KMS-11 (cell line): ENCODE measurements around the gene PRKAR1B.

Experiments used
- H2AFZ ChIP-seq: fragments of 200-600 bp; sonication (generic); 2 replicates; pipeline ENCODE4 v1.6.1; 2016; ENCODE audit warnings: antibody characterized with exemption, mixed run types, low read depth
- H3K27ac ChIP-seq: fragments of 200-600 bp; sonication (generic); 2 replicates; pipeline ENCODE4 v1.6.1; 2016; ENCODE audit warnings: mild to moderate bottlenecking, mixed run types
- H3K27me3 ChIP-seq: fragments of 200-600 bp; sonication (generic); 2 replicates; pipeline ENCODE4 v1.6.1; 2017; ENCODE audit warnings: mild to moderate bottlenecking, low read depth, mixed run types, moderate library complexity; ENCODE audit not compliant: insufficient read depth
- H3K36me3 ChIP-seq: fragments of 200-600 bp; sonication (generic); 2 replicates; pipeline ENCODE4 v1.6.1; 2017; ENCODE audit warnings: mild to moderate bottlenecking, mixed run types; ENCODE audit not compliant: insufficient read depth
- H3K4me1 ChIP-seq: fragments of 200-600 bp; sonication (generic); 2 replicates; pipeline ENCODE4 v1.6.1; 2016; ENCODE audit warnings: mild to moderate bottlenecking, low read depth, mixed run types; ENCODE audit not compliant: poor library complexity, severe bottlenecking
- H3K4me2 ChIP-seq: fragments of 200-600 bp; sonication (generic); 2 replicates; pipeline ENCODE4 v1.7.0; 2016; ENCODE audit warnings: mild to moderate bottlenecking, mixed run types
- H3K4me3 ChIP-seq: fragments of 200-600 bp; sonication (generic); IDR thresholded peaks from 2 replicates; pipeline ENCODE4 v1.6.1; 2017; ENCODE audit warnings: low read depth, low read length, mixed read lengths; ENCODE audit not compliant: insufficient read depth
- H3K79me2 ChIP-seq: fragments of 200-600 bp; sonication (generic); 2 replicates; pipeline ENCODE4 v1.6.1; 2016; ENCODE audit warnings: low read depth, mixed run types; ENCODE audit not compliant: insufficient read depth
- H3K9ac ChIP-seq: fragments of 200-600 bp; sonication (generic); 2 replicates; pipeline ENCODE4 v1.6.1; 2016; ENCODE audit warnings: mild to moderate bottlenecking, mixed run types
- H4K20me1 ChIP-seq: fragments of 200-600 bp; sonication (generic); 2 replicates; pipeline ENCODE4 v1.6.1; 2016; ENCODE audit warnings: mild to moderate bottlenecking, mixed run types; ENCODE audit not compliant: insufficient read depth
- TF ChIP-seq, protein P1 (sequence below): fragments of 200-600 bp; sonication (generic); conservative IDR thresholded peaks from 2 replicates; pipeline ENCODE4 v1.6.1; 2017; ENCODE audit warnings: low read depth, mild to moderate bottlenecking, antibody characterized with exemption, low read length, moderate library complexity, mixed read lengths

The PRKAR1B gene

DNA sequence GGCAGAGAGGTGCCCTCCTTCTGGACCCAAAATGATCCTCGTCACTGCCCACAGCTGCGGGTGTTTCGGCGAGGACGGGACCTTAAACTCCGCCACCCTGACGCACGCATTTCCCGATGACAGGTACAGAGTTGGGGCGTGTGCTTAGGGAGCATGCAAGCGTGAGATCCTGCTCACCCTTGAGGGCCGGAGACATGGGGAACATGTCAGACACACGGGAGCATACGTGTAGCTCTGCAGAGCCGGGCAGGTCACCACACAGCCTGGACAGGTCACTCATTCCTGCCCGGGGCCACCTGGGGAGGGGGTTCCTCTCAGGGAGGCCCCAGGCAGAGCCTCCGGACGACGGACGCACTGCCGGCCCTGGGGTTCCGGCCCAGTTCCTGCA is 149.8 kb downstream of the PRKAR1B start:
- no peak overlapping the region for H3K9ac ChIP-seq
- H3K79me2 ChIP-seq: no peaks in the 10 kb centered on the region
- H3K27me3 ChIP-seq: no peaks in the 10 kb centered on the region
- H3K4me3 ChIP-seq: no peak overlapping the region
- no peak overlapping the region for H3K27ac ChIP-seq
- H3K4me2 ChIP-seq: no peak overlapping the region
- no peaks in the 10 kb centered on the region for H3K4me1 ChIP-seq
- no peaks in the 10 kb centered on the region for H4K20me1 ChIP-seq
- H3K36me3 ChIP-seq: no peaks in the 10 kb centered on the region
- H2AFZ ChIP-seq: no peak overlapping the region
- TF ChIP-seq, protein P1, sequence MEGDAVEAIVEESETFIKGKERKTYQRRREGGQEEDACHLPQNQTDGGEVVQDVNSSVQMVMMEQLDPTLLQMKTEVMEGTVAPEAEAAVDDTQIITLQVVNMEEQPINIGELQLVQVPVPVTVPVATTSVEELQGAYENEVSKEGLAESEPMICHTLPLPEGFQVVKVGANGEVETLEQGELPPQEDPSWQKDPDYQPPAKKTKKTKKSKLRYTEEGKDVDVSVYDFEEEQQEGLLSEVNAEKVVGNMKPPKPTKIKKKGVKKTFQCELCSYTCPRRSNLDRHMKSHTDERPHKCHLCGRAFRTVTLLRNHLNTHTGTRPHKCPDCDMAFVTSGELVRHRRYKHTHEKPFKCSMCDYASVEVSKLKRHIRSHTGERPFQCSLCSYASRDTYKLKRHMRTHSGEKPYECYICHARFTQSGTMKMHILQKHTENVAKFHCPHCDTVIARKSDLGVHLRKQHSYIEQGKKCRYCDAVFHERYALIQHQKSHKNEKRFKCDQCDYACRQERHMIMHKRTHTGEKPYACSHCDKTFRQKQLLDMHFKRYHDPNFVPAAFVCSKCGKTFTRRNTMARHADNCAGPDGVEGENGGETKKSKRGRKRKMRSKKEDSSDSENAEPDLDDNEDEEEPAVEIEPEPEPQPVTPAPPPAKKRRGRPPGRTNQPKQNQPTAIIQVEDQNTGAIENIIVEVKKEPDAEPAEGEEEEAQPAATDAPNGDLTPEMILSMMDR: no peak

DNA sequence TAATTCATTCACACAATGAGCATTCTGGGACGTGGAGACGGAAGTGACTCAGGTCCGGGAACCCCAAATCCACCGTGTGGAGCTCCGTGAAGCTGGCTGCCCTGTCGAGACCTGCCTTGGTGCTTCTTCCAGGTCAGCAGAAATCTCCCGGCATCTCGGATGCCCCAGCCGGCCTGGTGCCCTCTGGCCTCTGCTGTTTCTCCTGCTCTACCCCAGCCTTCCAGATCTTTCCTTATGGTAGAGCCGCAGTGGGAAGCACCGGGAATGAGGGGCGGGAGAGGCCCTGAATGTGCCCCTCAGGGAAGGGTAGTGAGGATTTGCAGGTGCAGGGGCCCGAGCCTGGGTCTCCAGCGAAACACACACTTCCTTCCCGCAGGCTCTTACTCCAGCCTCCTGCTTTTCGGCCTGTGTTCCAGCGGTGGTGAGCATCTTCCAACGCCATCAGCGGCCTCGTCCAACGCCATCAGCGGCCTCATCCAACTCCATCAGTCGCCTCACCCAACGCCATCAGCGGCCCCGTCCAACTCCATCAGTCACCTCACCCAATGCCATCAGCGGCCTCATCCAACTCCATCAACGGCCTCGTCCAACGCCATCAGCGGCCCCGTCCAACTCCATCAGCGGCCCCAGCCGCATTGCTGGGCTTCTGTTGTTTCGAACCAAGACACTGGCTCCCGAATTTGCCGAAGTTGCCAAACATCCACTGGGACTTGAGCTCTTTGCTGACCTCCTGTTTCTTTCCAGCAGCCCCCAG is 150.4 kb downstream of the PRKAR1B start:
- no peak overlapping the region for H3K4me2 ChIP-seq
- H2AFZ ChIP-seq: no peak overlapping the region
- H3K9ac ChIP-seq: no peak overlapping the region
- H3K4me3 ChIP-seq: no peak overlapping the region
- H4K20me1 ChIP-seq: no peaks in the 10 kb centered on the region
- H3K4me1 ChIP-seq: no peaks in the 10 kb centered on the region
- no peaks in the 10 kb centered on the region for H3K27me3 ChIP-seq
- no peak overlapping the region for H3K27ac ChIP-seq
- TF ChIP-seq, protein P1: no peak
- no peaks in the 10 kb centered on the region for H3K36me3 ChIP-seq
- H3K79me2 ChIP-seq: no peaks in the 10 kb centered on the region

DNA sequence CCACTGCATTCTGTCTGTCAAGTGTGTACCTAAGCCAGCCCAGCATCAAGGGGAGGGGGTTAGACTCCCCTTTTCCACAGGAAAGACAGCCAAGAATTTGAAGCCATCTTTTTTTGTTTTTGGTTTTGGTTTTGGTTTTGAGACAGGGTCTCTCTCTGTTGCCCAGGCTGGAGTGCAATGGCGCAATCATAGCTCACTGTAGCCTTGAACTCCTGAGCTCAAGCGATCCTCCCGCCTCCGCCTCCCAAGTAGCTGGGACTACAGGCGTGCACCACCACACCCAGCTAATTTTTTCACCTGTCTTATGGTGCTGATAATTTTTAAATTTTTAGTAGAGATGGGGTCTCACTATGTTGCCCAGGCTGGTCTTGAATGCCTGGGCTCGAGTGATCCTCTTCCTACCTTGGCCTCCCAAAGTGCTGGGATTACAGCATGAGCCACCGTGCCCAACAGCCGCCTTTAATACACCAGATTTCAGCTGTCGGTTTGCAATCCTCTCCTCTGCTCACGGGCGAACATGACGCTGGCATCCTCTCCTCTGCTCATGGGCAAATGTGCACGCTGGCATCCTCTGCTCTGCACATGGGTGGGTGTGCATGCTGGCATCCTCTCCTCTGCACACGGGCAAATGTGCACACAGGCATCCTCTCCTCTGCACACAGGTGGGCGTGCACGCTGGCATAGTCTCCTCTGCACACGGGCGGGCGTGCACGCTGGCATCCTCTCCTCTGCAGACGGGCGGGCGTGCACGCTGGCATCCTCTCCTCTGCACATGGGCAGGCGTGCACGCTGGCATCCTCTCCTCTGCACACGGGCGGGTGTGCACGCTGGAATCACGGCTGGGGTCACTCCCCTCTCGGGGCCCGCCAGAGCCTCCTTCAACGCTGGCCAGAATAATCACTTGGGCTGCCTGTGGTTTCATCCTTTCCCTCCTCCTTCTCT is 151.4 kb downstream of the PRKAR1B start:
- Histone ChIP-seq H3K27me3 (no peaks in the 10 kb centered on the region), H4K20me1 (no peaks in the 10 kb centered on the region), H3K27ac (no peak overlapping the region), H2AFZ (no peak overlapping the region), H3K9ac (no peak overlapping the region), H3K4me3 (no peak overlapping the region), H3K4me1 (no peaks in the 10 kb centered on the region), H3K36me3 (no peaks in the 10 kb centered on the region), H3K4me2 (no peak overlapping the region), H3K79me2 (no peaks in the 10 kb centered on the region)
- TF ChIP-seq, protein P1: no peak

DNA sequence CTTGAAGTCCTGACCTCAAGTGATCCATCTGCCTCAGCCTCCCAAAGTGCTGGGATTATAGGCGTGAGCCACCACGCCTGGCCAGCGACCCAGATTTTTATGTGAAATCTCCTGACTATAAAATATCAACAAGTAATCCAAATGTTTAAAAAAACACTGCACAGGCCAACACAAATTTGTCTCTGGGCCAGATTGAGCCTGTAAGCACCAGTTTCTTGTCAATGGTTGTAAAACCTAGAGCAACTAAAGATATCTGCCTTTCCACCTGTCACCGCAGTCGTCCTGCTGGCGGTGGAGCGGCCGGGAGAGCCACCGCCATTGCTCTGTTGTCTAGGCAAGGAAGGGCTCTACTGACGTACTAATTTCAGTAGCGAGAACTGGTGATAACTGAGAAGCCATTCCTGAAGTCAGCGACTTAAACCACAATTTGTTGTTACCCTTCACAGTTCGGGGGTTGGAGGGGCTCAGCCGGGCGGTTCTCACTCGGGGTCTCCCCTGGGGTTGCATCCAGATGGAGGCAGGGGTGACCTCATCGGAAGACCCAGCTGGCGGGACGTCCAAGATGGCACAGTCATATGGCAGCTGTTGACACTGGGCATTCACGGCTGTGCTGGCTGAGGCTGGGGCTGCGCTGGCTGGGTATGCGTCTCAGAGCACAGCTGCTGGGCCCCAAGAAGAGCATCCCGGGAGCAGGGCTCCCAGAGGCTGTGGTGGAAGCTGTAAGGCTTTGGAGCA is 152.3 kb downstream of the PRKAR1B start:
- no peaks in the 10 kb centered on the region for H3K4me1 ChIP-seq
- no peak overlapping the region for H3K9ac ChIP-seq
- H3K4me2 ChIP-seq: no peak overlapping the region
- H3K27me3 ChIP-seq: no peaks in the 10 kb centered on the region
- TF ChIP-seq, protein P1: no peak
- H3K4me3 ChIP-seq: no peak overlapping the region
- H2AFZ ChIP-seq: no peak overlapping the region
- no peaks in the 10 kb centered on the region for H3K36me3 ChIP-seq
- no peaks in the 10 kb centered on the region for H4K20me1 ChIP-seq
- no peaks in the 10 kb centered on the region for H3K79me2 ChIP-seq
- no peak overlapping the region for H3K27ac ChIP-seq
